Activated B cell treated with CpG ODN at 0.5 μM for 24 hours (primary cell): ENCODE data around the gene SPATC1L. TPM values are rescaled to one million over a fixed set of nuclear protein-coding genes. Genes with fewer than 3 reads are reported as not detected.

Experiments
- ATAC-seq: fragments of 200-7000 bp; cut with Tn5 transposase; one replicate; pipeline ENCODE4 v1.10.0; 2021; ENCODE audit warnings: low read depth, mild to moderate bottlenecking, moderate library complexity
- CTCF ChIA-PET: fragments of 350-600 bp; sonication (Branson Sonifier 250); formaldehyde crosslinking; loops from one replicate; lab custom pipeline; 2021; ENCODE audit warnings: antibody characterized with exemption; lab: Charles Lee
- POLR2A ChIA-PET: fragments of 350-600 bp; sonication (Branson Sonifier 250); formaldehyde crosslinking; loops from one replicate; lab custom pipeline; 2021; ENCODE audit warnings: antibody characterized with exemption; lab: Charles Lee
- DNase-seq: peaks from one replicate; pipeline ENCODE4 v3.0.0; 2022
- H3K27ac Mint-ChIP-seq: one replicate; pipeline ENCODE4 v1.8.0; 2020; ENCODE audit warnings: mixed read lengths
- H3K27me3 Mint-ChIP-seq: one replicate; pipeline ENCODE4 v1.8.0; 2021; ENCODE audit warnings: mixed read lengths
- H3K36me3 Mint-ChIP-seq: one replicate; pipeline ENCODE4 v1.8.0; 2021; ENCODE audit warnings: low read depth, mixed read lengths
- H3K4me1 Mint-ChIP-seq: one replicate; pipeline ENCODE4 v1.8.0; 2021; ENCODE audit warnings: mixed read lengths
- H3K4me3 Mint-ChIP-seq: one replicate; pipeline ENCODE4 v1.8.0; 2020; ENCODE audit warnings: mild to moderate bottlenecking, mixed read lengths
- H3K9me3 Mint-ChIP-seq: one replicate; pipeline ENCODE4 v1.8.0; 2020; ENCODE audit warnings: mixed read lengths
- CTCF ChIP-seq: fragments of 200-600 bp; IDR thresholded peaks from one replicate; pipeline ENCODE4 v1.8.0; 2022; ENCODE audit warnings: antibody characterized with exemption, mild to moderate bottlenecking
- intact Hi-C: fragments of 100-400 bp; cut with micrococcal nuclease; formaldehyde crosslinking; loops from one replicate; pipeline ENCODE4 v1.15.1; 2024
- total RNA-seq: library from RNA; stranded (reverse); gene quantifications from 2 replicates; pipeline ENCODE4 v1.2.3, GENCODE V29; 2022

Gene SPATC1L
- total RNA-seq, 1 donor from 2014 or later: 7.5 TPM

- CTCF ChIA-PET: no interaction called here
- DNase-seq: no peak
Measured at GRCh38 chr21:46222436-46223116, 38.3 kb upstream of the SPATC1L start.

GRCh38 chr21:46221664-46222435, 37.6 kb upstream of the SPATC1L start:
- Mint-ChIP-seq H3K36me3 (peaks cover 49% of the 10 kb centered on the region), H3K27me3 (no peaks in the 10 kb centered on the region), H3K9me3 (no peaks in the 10 kb centered on the region), H3K27ac (no peak overlapping the region), H3K4me3 (no peak overlapping the region), H3K4me1 (peaks cover 16% of the 10 kb centered on the region)
- CTCF ChIA-PET: no interaction called here
- no peak for ATAC-seq
- no peak for TF ChIP-seq CTCF
- DNase-seq: no peak
- intact Hi-C loops: no loop called here
- POLR2A ChIA-PET: no interaction called here

More at GRCh38 chr21:46222436-46223116, 38.3 kb upstream of the SPATC1L start:
- no peaks in the 10 kb centered on the region for H3K27me3 Mint-ChIP-seq
- ATAC-seq: no peak
- POLR2A ChIA-PET: no interaction called here
- H3K36me3 Mint-ChIP-seq: peaks cover 48% of the 10 kb centered on the region
- no peak overlapping the region for H3K4me3 Mint-ChIP-seq
- TF ChIP-seq CTCF: no peak
- H3K27ac Mint-ChIP-seq: no peak overlapping the region
- peaks cover 24% of the 10 kb centered on the region for H3K4me1 Mint-ChIP-seq
- intact Hi-C loops: no loop called here
- H3K9me3 Mint-ChIP-seq: no peaks in the 10 kb centered on the region

- peaks cover 6% of the 10 kb centered on the region for H3K4me1 Mint-ChIP-seq
- no peaks in the 10 kb centered on the region for H3K27me3 Mint-ChIP-seq
- H3K9me3 Mint-ChIP-seq: no peaks in the 10 kb centered on the region
- peaks cover 55% of the 10 kb centered on the region for H3K36me3 Mint-ChIP-seq
- no peak for DNase-seq
- intact Hi-C loops: no loop called here
- ChIA-PET CTCF (no interaction called here), POLR2A (no interaction called here)
- H3K4me3 Mint-ChIP-seq: no peak overlapping the region
- H3K27ac Mint-ChIP-seq: no peak overlapping the region
- ATAC-seq: no peak
- TF ChIP-seq CTCF: no peak
Measured at GRCh38 chr21:46220847-46221246, 36.6 kb upstream of the SPATC1L start.

GRCh38 chr21:46220275-46220810, 36.1 kb upstream of the SPATC1L start:
- Mint-ChIP-seq H3K4me3 (no peak overlapping the region), H3K27me3 (no peaks in the 10 kb centered on the region), H3K4me1 (peaks cover 1% of the 10 kb centered on the region), H3K9me3 (no peaks in the 10 kb centered on the region), H3K27ac (no peak overlapping the region), H3K36me3 (peaks cover 50% of the 10 kb centered on the region)
- ATAC-seq: no peak
- no peak for TF ChIP-seq CTCF
- CTCF ChIA-PET: no interaction called here
- DNase-seq: no peak
- intact Hi-C loops: no loop called here
- POLR2A ChIA-PET: no interaction called here

- peaks cover 51% of the 10 kb centered on the region for H3K36me3 Mint-ChIP-seq
- TF ChIP-seq CTCF: no peak
- ChIA-PET CTCF (no interaction called here), POLR2A (no interaction called here)
- intact Hi-C loops: no loop called here
- ATAC-seq: no peak
- no peaks in the 10 kb centered on the region for H3K9me3 Mint-ChIP-seq
- H3K4me3 Mint-ChIP-seq: no peak overlapping the region
- DNase-seq: no peak
- H3K27ac Mint-ChIP-seq: no peak overlapping the region
- no peaks in the 10 kb centered on the region for H3K4me1 Mint-ChIP-seq
- H3K27me3 Mint-ChIP-seq: no peaks in the 10 kb centered on the region
Measured at GRCh38 chr21:46219591-46220239, 35.5 kb upstream of the SPATC1L start.
